ENCODE measurements around the gene MEIS2.

- TF ChIP-seq POLR2A (IDR thresholded peaks at IDR 0.05; ENCODE audit: extremely low read depth, insufficient read length): no peak
- TF ChIP-seq CTCF (IDR thresholded peaks at IDR 0.05; ENCODE audit: low read depth, low read length): no peak
- TF ChIP-seq MAX (IDR thresholded peaks at IDR 0.05; ENCODE audit: low read depth, low read length): no peak
- TF ChIP-seq MYC (IDR thresholded peaks at IDR 0.05; ENCODE audit: low read depth, low read length): no peak
These were observed 139.5 kb downstream of the MEIS2 start for GRCh38 chr15:36960947-36961227.

Data from NB4 (cell line).